ENCODE data around the gene GNAS.
"Not testable (repeated sequence)": the region's sequence is repeated elsewhere in the genome, so short reads cannot be mapped to it uniquely, and the experiment has no call there.

GNAS gene

GRCh38 chr20:58852543-58853271 lies at the start of gene GNAS:
GNAS (plus strand) TSS chr20:58852716.
- DNase-seq = no peak

DNA sequence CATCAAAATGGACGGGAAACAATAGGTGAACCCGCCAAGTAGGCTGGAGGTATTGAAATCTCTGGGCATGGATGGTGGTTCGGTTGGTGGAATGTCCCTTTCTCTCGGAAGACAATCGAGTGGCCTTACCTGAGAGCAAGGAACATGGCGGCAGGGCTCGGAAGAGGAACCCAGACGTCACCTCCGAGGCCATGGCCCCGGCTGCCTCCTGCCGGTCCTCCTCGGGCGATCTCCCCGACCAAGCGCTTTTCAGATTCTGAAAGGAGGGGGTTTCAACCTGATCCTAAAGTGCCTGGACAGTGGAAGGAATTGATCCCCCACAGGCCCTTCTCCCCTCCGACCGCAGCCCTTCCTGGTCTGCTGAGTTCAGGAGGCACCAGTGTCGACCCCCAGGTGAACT lies 49.0 kb upstream of the GNAS start:
- no peak for DNase-seq

GRCh38 chr20:58807801-58808200 lies 44.7 kb upstream of the GNAS start:
- no peak for DNase-seq

- DNase-seq = no peak
Observed at GRCh38 chr20:58808271-58809046, 44.1 kb upstream of the GNAS start.

GRCh38 chr20:58810116-58810878 lies 42.2 kb upstream of the GNAS start:
- DNase-seq = no peak

- no peak for DNase-seq
Observed at GRCh38 chr20:58810879-58811250, 41.7 kb upstream of the GNAS start.

GRCh38 chr20:58811334-58811733 lies 41.2 kb upstream of the GNAS start:
- no peak for DNase-seq

- DNase-seq = no peak
Observed at GRCh38 chr20:58813369-58813768, 39.1 kb upstream of the GNAS start.

DNA sequence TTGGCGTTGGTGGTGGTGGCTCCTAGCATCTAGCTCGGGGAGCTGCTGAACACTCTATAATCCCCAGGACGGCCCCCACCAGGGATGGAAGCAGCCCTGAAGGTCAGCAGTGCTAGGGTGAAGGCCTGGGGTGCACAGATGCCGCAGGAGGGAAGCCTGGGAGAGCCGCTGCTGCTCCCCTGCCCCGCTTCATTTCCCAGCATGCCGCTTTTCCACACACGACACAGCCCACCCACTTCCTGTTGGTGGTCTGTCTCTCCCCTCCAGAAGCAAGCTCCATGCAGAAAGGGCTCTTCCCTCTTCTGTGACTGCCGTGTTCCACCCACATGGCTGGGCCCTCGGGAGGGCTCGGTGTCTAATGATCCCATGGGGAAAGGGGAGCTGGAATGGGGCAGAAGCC lies 37.1 kb upstream of the GNAS start:
- no peak for DNase-seq

GRCh38 chr20:58816051-58816450 lies 36.5 kb upstream of the GNAS start:
- no peak for DNase-seq

- no peak for DNase-seq
Observed at GRCh38 chr20:58816957-58817651, 35.4 kb upstream of the GNAS start.

DNA sequence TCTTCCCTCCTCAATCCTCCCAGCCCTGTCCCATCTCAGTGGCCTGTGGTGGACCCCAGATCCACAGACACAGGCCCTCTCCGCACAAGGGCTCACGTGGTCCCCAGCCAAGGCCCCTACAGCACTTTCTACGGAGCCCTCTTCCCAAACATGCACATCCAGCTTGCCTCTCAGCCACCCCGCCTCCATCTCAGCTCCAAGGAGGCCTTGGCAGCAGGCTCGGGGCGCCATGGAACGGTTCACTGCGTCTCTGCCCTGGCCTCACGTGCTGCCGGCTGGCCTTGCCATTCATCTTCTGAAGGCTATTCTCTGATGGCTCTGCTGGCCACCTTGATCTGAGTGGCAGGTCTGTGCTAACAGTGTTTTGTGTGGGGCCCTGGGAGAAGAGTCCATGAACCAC lies 34.8 kb upstream of the GNAS start:
- no peak for DNase-seq

- DNase-seq = no peak
Observed at GRCh38 chr20:58818586-58819285, 33.8 kb upstream of the GNAS start.

DNA sequence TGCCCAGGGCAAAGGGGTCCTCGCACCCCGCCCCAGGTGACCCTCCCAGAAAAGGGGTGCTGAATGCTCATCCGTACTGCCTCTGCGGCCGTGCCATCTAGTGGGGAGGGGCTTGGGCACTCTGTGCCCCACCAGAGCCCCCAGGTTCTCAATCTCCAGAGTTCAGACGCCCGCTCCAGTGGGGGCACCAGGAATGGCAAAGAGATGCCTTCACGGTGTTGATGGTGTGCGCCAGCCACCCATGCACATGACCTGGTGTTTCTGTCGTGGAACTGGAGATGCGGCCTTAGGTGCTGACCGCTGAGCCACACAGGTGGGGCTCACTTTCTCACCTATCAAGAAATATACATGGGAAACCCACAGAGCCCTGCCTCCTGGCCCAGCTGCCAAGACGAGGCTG lies 32.6 kb upstream of the GNAS start:
- DNase-seq = no peak

DNA sequence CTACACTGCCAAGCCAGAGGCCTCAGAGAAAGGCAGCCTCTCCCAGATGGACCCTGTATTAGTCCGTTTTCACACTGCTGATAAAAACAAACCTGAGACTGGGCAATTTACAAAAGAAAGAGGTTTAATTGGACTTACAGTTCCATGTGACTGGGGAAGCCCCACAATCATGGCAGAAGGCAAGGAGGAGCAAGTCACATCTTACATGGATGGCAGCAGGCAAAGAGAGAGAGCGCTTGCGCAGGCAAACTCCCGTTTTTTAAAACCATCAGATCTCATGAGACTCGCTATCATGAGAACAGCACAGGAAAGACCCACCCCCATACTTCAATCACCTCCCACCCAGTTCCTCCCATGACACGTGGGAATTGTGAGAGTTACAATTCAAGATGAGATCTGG lies 32.0 kb upstream of the GNAS start:
- not testable (repeated sequence) for DNase-seq

- DNase-seq = no peak
Observed at GRCh38 chr20:58822149-58822548, 30.4 kb upstream of the GNAS start.

DNA sequence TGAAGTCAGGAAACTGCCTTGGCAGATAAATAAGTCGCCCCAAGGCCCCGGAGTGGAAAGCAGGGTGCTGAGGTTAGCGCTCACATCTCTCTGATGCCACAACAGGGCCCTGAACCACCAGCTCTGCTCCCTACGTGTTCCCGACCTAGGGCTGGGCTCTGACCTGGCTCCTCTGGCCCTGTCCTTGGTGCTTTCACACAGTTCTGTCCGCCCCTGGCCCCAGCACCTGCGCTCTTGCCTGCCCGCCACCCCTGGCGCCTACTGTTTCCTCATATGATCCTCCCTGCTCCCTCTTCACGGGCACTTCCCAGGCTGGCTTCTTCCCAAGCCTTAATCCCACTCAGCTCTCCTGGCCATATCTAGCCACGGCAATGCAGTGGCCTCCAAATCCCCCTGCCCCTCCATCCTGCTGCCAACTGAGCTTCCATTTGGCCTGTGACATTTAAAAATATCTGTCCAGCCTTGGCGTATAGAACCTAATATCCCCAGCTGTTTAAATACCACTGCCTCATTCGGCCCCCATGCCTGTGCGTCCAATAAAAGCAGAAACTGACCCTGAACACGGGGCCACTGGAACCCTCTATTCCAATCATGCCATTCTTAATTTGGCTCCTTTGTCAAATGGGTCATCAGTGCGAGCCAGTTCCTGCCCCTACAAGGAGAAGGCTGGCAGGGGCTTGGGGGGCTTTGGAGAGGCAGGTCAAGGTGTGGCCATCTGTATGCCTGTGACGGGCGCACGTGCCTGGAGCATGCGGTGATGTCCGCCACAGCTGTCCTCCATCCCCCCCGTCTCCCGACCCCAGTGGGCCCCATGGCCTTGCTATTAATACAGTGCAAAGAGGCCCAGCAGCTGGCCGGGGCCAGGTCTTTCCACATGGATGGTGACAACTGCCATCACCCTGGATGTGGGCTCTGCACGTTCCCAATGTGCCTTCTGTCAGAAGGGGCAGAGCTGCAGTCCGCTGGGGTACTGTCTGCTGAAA lies 29.5 kb upstream of the GNAS start:
- DNase-seq = no peak

- DNase-seq = no peak
Observed at GRCh38 chr20:58824843-58825242, 27.7 kb upstream of the GNAS start.

DNA sequence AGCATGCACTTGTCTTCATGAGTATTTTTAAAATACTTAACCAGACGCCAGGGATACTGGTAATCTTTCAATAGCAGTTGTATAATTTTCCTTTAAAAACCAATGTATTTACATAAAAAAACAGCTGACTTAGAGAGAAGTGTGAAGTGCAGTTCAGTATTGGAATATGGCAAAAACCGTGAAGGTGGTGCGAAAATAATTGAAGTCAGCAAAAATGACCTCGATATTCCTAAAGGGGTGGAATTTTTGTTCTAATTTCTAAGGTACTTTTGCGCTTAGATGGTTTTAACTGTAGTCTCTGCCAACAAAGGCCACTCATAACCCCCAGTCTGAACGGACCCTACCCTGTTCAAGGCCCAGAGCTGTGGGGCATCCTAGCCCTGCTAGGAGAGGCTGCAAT lies 27.1 kb upstream of the GNAS start:
- DNase-seq = no peak

DNA sequence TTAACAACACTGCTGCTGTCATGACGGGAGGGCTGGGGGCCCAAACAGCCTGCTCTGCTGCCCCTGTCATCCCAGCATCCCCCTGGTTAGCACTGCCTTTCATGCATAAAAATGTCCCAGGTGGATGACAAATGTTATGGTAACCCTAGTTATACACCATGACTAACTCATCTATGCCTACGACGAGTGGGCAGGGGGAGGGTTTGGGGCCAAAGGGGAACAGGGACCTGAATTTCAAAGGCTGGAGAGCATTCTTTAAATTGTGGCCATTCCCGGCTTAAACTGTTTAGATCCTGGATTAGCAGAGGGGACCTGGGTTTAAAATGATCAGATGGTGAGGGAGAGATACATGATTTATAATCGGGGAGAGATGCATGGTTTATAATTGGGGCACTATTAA lies 26.2 kb upstream of the GNAS start:
- no peak for DNase-seq

DNA sequence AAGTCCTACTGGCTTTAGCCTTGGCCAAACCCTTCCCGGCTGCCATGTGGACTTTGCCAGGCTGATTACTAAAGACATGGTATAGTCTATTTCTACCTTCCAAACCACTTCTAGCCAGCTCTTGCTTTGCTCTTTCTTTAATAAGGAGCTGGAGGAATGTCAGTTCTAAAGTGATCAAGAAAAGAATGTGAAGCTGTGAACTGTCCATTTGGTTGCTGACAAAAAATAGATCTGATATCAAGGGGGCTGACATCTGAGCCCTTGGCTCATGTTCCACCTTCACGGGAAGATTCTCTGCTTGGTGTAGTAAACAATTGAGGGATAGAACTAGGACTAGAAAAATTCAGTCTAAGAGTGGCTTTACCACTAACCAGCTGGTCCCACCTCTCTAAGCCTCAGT lies 24.4 kb upstream of the GNAS start:
- DNase-seq = no peak

Data from NCI-H510A (cell line).